GM13977 (cell line): ENCODE data around the gene MN1.
A peak's percentile ranks its signal among the peaks of the same experiment; 100 is the strongest.

Experiments
- DNase-seq: peaks from one replicate; pipeline ENCODE4 v3.0.0; 2012; ENCODE audit warnings: low spot score
- in situ Hi-C: fragments of 300-500 bp; cut with MboI; formaldehyde crosslinking; loops from one replicate; pipeline ENCODE4 v1.12.0; 2022; ENCODE audit warnings: low sequenced_read_pairs, low pct_unique_long_range_greater_than_20kb, mixed read lengths, inconsistent platforms; ENCODE audit not compliant: unreplicated experiment
- TF ChIP-seq, protein P1 (sequence below): IDR thresholded peaks from 2 replicates; pipeline ENCODE4 v1.5.1; 2012; ENCODE audit warnings: mild to moderate bottlenecking, control low read depth; ENCODE audit not compliant: insufficient read depth; ENCODE audit errors: extremely low read depth, missing control alignments

Gene MN1

DNA sequence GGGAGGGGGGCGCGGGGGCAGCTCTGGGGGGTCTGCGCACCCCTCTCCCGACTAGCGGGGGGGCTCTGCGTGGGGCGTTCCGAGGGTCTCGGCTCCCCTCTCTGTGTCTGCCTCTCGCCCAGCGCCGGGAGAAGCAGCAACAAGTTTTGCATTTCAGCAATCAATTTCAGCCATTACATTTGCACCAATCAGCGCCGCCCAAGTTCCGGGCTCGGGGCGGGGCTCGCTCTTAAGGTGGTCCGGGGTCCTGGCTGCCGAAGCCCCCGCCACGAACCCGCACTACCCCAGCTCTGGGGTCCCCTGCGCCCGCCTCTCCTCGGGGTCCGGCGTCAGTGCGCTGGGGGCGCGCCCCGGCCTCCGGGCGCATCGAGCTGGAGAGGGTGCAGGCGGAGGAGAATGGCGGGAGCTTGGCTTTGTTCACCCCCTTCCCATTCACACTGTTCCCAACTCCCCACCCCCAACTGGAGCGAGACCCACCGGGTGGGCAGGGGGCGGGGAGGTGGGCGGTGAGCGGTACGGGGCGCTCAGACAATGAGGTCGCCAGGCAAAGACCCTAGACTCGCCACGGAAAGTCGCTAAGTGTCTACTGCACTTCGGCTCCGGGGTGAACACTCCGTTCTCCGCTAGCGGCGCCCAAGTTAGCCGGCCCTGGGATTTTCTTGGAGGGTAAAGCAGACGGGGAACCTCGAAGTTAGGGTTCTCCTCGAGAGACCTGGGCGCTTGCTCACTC, at the start of gene MN1:
Gene MN1, minus strand, starts transcription at position 141 of the 730 bp plus-strand sequence. CDS start 1,213 bp downstream, outside the sequence.
- DNase-seq = peak; percentile 81
- TF ChIP-seq, protein P1, sequence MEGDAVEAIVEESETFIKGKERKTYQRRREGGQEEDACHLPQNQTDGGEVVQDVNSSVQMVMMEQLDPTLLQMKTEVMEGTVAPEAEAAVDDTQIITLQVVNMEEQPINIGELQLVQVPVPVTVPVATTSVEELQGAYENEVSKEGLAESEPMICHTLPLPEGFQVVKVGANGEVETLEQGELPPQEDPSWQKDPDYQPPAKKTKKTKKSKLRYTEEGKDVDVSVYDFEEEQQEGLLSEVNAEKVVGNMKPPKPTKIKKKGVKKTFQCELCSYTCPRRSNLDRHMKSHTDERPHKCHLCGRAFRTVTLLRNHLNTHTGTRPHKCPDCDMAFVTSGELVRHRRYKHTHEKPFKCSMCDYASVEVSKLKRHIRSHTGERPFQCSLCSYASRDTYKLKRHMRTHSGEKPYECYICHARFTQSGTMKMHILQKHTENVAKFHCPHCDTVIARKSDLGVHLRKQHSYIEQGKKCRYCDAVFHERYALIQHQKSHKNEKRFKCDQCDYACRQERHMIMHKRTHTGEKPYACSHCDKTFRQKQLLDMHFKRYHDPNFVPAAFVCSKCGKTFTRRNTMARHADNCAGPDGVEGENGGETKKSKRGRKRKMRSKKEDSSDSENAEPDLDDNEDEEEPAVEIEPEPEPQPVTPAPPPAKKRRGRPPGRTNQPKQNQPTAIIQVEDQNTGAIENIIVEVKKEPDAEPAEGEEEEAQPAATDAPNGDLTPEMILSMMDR = no peak
- in situ Hi-C loops = no loop called here

DNA sequence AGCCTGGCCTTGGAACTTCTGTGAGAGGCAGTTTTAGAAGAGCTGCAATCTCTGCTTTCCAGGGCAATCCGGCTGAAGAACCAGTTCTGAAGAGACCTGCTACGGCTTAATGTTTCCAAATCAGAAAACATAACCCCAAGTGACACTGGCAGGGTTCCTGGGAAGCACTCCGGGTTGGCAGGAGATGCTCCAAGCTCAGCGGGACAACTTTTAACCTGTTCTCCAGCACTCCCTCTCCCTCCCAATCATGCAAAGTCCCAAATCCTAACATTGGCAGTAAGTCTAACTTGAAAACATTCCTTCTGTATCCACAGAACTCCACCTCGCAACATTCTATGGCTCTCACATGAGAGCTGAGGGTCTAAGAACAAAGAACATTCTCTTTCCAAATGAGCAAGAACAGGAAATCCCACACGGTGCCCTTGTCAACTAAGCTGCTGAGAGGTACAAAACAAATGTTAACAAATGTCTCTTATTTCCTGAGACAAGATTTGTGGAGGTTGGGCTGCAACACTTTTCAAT, 48.5 kb upstream of the MN1 start:
- TF ChIP-seq, protein P1 = no peak
- in situ Hi-C loops = no loop called here
- no peak for DNase-seq

DNA sequence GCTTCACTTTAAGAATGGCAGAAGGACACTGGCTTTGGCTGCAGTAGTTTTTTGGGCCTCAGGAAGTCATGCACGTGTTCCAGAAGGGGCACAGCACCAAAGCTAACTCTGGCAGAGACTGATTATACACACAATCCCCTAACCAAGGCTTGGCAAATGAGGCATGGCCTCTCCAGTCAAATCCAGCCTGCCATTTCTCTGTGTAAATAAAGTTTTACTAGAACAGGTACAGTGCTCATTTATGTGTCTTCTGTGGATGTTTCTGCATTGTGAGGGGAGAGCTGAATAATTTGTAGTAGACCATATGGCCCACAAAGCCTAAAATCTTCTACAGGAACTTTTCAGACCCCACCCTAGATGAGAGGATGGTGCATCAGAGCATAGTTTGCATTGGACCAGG, 46.4 kb upstream of the MN1 start:
- DNase-seq = no peak
- TF ChIP-seq, protein P1 = no peak
- in situ Hi-C loops = no loop called here

DNA sequence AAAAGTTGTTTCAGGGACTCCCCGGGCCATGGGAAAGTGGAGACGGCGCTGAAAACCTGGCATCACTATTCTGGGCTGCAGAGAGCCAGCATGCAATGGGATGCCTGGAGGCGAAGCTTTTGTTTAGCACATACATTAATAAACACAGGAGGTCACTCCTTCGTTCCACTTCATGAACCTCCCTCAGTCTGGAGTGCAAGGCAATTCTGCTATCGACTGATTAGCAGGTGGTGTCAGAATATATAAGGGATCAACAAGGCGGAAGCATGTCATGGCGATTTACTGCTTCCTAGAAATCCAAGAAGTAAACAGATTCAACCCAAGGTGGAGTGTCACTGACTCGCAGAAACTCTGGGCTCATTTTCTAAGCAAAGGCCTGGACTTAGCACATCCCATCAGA, 45.4 kb upstream of the MN1 start:
- in situ Hi-C loops = no loop called here
- TF ChIP-seq, protein P1 = no peak
- DNase-seq = no peak

DNA sequence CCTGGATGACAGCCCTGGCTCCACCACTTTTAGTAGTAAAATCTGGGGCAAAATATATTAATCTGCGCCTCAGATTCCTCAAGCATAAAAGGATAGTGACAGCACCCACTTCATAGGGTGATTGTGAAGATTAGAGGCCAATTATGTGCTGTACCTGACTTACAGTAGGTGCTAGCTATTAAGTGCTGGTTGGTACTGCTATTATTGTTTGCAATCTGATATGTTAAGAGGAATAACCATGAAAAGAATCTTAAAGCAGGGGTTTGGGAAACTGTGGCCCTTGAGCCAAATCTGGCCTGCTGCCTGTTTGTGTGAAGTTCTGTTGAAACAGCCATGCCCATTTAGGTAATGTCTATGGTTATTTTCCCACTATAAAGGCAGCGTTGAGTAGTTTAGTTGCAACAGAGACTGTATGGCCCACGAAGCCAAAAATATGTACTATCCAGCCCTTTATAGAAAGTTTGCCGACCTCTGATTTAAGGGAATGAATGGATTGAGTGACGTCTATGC, 44.7 kb upstream of the MN1 start:
- in situ Hi-C loops = no loop called here
- no peak for DNase-seq
- TF ChIP-seq, protein P1 = no peak

DNA sequence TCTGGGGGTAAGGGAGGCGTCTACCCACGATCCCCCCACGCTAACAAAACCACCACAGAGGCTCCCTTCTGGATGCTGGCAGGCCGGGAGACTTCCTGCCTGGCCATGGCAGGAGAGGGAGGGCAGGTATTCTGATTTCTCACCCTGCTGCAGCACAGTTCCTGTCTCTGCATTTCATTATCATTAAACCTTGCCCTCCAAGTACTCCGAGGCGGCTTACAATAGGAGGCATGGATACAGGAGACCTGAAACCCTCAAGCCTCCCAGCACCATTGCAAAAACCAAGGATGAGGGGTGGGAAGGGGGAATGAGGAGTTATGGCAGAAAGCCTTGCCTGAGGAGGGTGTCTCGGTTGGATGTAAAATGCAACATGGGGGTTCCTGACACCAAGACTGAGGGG, 44.1 kb upstream of the MN1 start:
- no peak for DNase-seq
- in situ Hi-C loops = no loop called here

More for the DNA sequence above, 44.1 kb upstream of the MN1 start:
- TF ChIP-seq, protein P1 = no peak
